CD8-positive, alpha-beta memory T cell (primary cell): ENCODE measurements around the gene MINPP1. TPM values are rescaled to one million over a fixed set of nuclear protein-coding genes. Genes with fewer than 3 reads are reported as not detected.
A peak's percentile ranks its signal among the peaks of the same experiment; 100 is the strongest.

Experiments
- CTCF ChIA-PET: fragments of 350-600 bp; sonication (Branson Sonifier 250); formaldehyde crosslinking; loops from one replicate; lab custom pipeline; 2021; ENCODE audit warnings: antibody characterized with exemption; lab: Charles Lee
- POLR2A ChIA-PET: fragments of 350-600 bp; sonication (Branson Sonifier 250); formaldehyde crosslinking; loops from one replicate; lab custom pipeline; 2021; ENCODE audit warnings: antibody characterized with exemption; lab: Charles Lee
- DNase-seq, 5 donors: peaks; one replicate each; pipeline versions ENCODE4 v3.0.0 to v3.0.0-alpha.2; 2020 to 2022; ENCODE audit warnings: mixed read lengths in 1 of 5
- H3K27ac ChIP-seq: one replicate; pipeline ENCODE4 v1.7.0; 2013; ENCODE audit warnings: low read depth, mild to moderate bottlenecking, low read length, moderate library complexity
- H3K27me3 ChIP-seq: 2 replicates; pipeline ENCODE4 v1.7.0; 2013; ENCODE audit warnings: low read length, mild to moderate bottlenecking; ENCODE audit not compliant: insufficient read depth, poor library complexity, severe bottlenecking
- H3K36me3 ChIP-seq: 2 replicates; pipeline ENCODE4 v1.7.0; 2013; ENCODE audit warnings: mild to moderate bottlenecking, low read length, moderate library complexity; ENCODE audit not compliant: insufficient read depth
- H3K4me1 ChIP-seq: 2 replicates; pipeline ENCODE4 v1.7.0; 2013; ENCODE audit warnings: mild to moderate bottlenecking, low read length, moderate library complexity; ENCODE audit not compliant: insufficient read depth
- H3K4me3 ChIP-seq: 2 replicates; pipeline ENCODE4 v1.7.0; 2013; ENCODE audit warnings: mild to moderate bottlenecking, low read length
- H3K9me3 ChIP-seq: 2 replicates; pipeline ENCODE4 v1.7.0; 2013; ENCODE audit warnings: mild to moderate bottlenecking, low read length
- H3K27ac Mint-ChIP-seq, 8 donors: one replicate each; pipeline ENCODE4 v1.8.0; 2020 to 2021; ENCODE audit warnings: mixed read lengths in 8 of 8, mild to moderate bottlenecking in 6 of 8, inconsistent platforms in 3 of 8, moderate library complexity in 3 of 8
- H3K27me3 Mint-ChIP-seq, 2 donors: one replicate each; pipeline ENCODE4 v1.8.0; 2020 to 2021; ENCODE audit warnings: mixed read lengths in 2 of 2, mild to moderate bottlenecking in 1 of 2, moderate library complexity in 1 of 2
- H3K36me3 Mint-ChIP-seq, 3 donors: one replicate each; pipeline ENCODE4 v1.8.0; 2020 to 2021; ENCODE audit warnings: mixed read lengths in 3 of 3, inconsistent platforms in 1 of 3, mild to moderate bottlenecking in 1 of 3
- H3K4me1 Mint-ChIP-seq, 3 donors: one replicate each; pipeline ENCODE4 v1.8.0; 2020 to 2021; ENCODE audit warnings: mixed read lengths in 3 of 3, inconsistent platforms in 1 of 3, mild to moderate bottlenecking in 1 of 3
- H3K4me3 Mint-ChIP-seq, 7 donors: one replicate each; pipeline ENCODE4 v1.8.0; 2020 to 2021; ENCODE audit warnings: mixed read lengths in 7 of 7, mild to moderate bottlenecking in 6 of 7, moderate library complexity in 4 of 7, inconsistent platforms in 2 of 7
- H3K9me3 Mint-ChIP-seq, 5 donors: one replicate each; pipeline ENCODE4 v1.8.0; 2020 to 2022; ENCODE audit warnings: mixed read lengths in 5 of 5, mild to moderate bottlenecking in 3 of 5, moderate library complexity in 2 of 5, inconsistent platforms in 1 of 5
- polyA plus RNA-seq: library from polyadenylated mRNA; unstranded; fragments of 300-500 nt; fragmentation: Illumina TruSeq; gene quantifications from one replicate; pipeline ENCODE4 v1.2.3, GENCODE V29; 2021
- total RNA-seq, 2 experiments: library from RNA; stranded (reverse); gene quantifications; one replicate each; pipeline ENCODE4 v1.2.3, GENCODE V29; 2021

MINPP1 gene
- total and polyA plus RNA-seq, 3 experiments from 2014 or later = 8.7 to 17.0 (median 16.2) TPM

DNA sequence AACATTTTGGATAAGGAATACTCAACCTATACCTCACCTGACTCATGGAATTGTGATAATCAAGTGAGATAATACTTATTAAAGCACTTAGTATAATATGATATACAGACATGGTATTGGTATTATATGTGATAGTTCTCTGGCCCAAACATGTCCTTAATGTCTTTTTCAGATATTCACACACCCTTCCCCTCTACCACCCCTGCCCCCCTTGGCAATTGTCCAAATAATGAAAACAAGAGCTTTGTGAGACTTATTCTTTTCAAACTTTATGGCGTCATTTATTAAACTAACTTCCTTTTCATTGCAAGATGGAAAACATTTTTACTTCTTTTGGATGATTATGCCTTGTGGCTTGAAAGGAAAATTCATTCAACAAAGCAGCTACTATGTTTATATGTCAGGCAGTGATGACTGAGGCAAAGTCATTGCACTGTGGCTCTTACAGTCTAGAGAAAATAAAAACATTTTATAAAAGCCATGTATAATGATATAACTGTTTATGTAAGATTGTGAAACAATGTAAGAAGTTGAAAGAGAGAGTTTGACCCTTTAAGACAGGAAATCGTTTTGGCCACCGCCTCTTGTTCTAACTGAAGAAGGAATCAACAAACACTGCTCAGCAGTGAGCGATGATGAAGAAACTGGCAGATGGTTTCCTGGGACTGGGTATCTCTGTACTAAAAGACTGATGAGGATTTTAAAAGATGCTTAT lies 27.4 kb downstream of the MINPP1 start:
- H3K27me3 Mint-ChIP-seq = no peaks in the 10 kb centered on the region
- CTCF ChIA-PET = no interaction called here

DNA sequence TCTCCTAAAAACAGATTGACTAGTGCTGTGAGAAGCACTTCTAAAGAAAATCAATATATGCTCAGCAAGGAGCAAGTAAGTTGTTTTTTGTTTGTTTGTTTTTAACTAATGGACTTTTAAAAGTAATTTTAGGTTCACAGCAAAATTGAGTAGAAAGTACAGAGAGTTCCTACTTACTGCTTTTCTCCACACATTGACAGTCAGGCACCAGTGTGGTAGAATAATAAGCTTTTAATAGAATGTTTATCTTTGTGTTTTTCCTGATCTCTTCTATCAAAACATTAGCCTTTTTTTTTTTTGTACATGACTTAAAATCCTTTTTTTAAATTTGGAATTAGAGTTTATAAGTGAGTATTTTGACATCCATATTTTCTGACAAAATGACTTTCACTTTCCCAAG lies 28.0 kb downstream of the MINPP1 start:
- Histone ChIP-seq H3K9me3 (no peaks in the 10 kb centered on the region), H3K27me3 (no peaks in the 10 kb centered on the region), H3K4me3 (no peak overlapping the region), H3K36me3 (no peaks in the 10 kb centered on the region), H3K27ac (no peak overlapping the region), H3K4me1 (no peaks in the 10 kb centered on the region)
- peaks cover 12 to 24% (median 15%) of the 10 kb centered on the region in 3 donors for H3K4me1 Mint-ChIP-seq
- H3K36me3 Mint-ChIP-seq = peaks cover 20 to 51% (median 22%) of the 10 kb centered on the region in 3 donors
- CTCF ChIA-PET = interaction anchor here (1.1 kb wide), 1 partner anchor 20 kb away, joined by 3 read pairs; no protein-coding TSS in a partner anchor
- no peak overlapping the region for H3K4me3 Mint-ChIP-seq
- POLR2A ChIA-PET = no interaction called here
- H3K9me3 Mint-ChIP-seq = no peaks in the 10 kb centered on the region
- H3K27me3 Mint-ChIP-seq = no peaks in the 10 kb centered on the region
- peak overlapping the region in 1 of 8 donors; percentile 4 for H3K27ac Mint-ChIP-seq
- no peak for DNase-seq

More for the DNA sequence above, 27.4 kb downstream of the MINPP1 start:
- H3K27me3 ChIP-seq = no peaks in the 10 kb centered on the region
- Mint-ChIP-seq H3K9me3 (peaks cover 0 to 1% (median under 1%) of the 10 kb centered on the region in 5 donors), H3K4me3 (no peak overlapping the region), H3K36me3 (peaks cover 23 to 56% (median 23%) of the 10 kb centered on the region in 3 donors), H3K27ac (peak overlapping the region in 1 of 8 donors; percentile 46), H3K4me1 (peaks cover 10 to 24% (median 13%) of the 10 kb centered on the region in 3 donors)
- H3K9me3 ChIP-seq = no peaks in the 10 kb centered on the region
- no peaks in the 10 kb centered on the region for H3K4me1 ChIP-seq
- POLR2A ChIA-PET = no interaction called here
- no peak for DNase-seq
- H3K4me3 ChIP-seq = no peak overlapping the region
- H3K27ac ChIP-seq = no peak overlapping the region
- no peaks in the 10 kb centered on the region for H3K36me3 ChIP-seq

GRCh38 chr10:87534173-87534858 lies 29.6 kb downstream of the MINPP1 start:
- Histone ChIP-seq H3K9me3 (no peaks in the 10 kb centered on the region), H3K27ac (no peak overlapping the region), H3K27me3 (no peaks in the 10 kb centered on the region), H3K4me3 (no peak overlapping the region), H3K36me3 (no peaks in the 10 kb centered on the region), H3K4me1 (no peaks in the 10 kb centered on the region)
- Mint-ChIP-seq H3K9me3 (no peaks in the 10 kb centered on the region), H3K4me1 (peaks cover 9 to 20% (median 15%) of the 10 kb centered on the region in 3 donors), H3K27ac (no peak overlapping the region), H3K36me3 (peaks cover 14 to 50% (median 18%) of the 10 kb centered on the region in 3 donors), H3K4me3 (no peak overlapping the region), H3K27me3 (no peaks in the 10 kb centered on the region)
- POLR2A ChIA-PET = no interaction called here
- DNase-seq = no peak
- CTCF ChIA-PET = no interaction called here

GRCh38 chr10:87538092-87539015 lies 33.7 kb downstream of the MINPP1 start:
- H3K27ac Mint-ChIP-seq = peak overlapping the region in 2 of 8 donors; percentile 38 to 45
- CTCF ChIA-PET = no interaction called here

DNA sequence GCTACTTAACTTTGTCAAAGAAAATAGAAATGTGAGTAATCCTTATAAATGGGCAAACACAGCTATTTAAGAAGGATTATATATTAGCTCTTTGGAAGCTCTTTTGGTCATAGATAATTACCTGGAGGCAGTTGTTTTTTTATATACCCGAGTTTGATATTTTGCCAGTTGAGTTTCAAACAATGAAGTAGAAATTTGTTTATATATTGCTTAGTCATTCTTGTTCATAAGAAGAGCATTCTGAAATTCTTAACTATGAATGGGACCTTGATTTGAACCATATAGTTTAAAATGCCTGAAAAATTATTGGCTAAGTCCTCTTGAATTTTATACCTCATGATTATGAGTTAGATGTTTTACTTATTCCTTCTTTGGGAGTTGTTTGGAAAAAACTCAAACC lies 36.4 kb downstream of the MINPP1 start:
- DNase-seq = no peak
- CTCF ChIA-PET = no interaction called here
- Histone ChIP-seq H3K36me3 (no peaks in the 10 kb centered on the region), H3K27me3 (no peaks in the 10 kb centered on the region), H3K4me1 (peaks cover 4% of the 10 kb centered on the region), H3K9me3 (no peaks in the 10 kb centered on the region), H3K4me3 (no peak overlapping the region), H3K27ac (no peak overlapping the region)
- Mint-ChIP-seq H3K4me3 (no peak overlapping the region), H3K36me3 (peaks cover 41 to 63% (median 46%) of the 10 kb centered on the region in 3 donors), H3K4me1 (peaks cover 14 to 29% (median 20%) of the 10 kb centered on the region in 3 donors), H3K27ac (no peak overlapping the region), H3K9me3 (peaks cover 11 to 19% (median 15%) of the 10 kb centered on the region in 5 donors), H3K27me3 (no peaks in the 10 kb centered on the region)
- POLR2A ChIA-PET = no interaction called here

More at GRCh38 chr10:87538092-87539015, 33.7 kb downstream of the MINPP1 start:
- Mint-ChIP-seq H3K36me3 (peaks cover 42 to 63% (median 43%) of the 10 kb centered on the region in 3 donors), H3K4me1 (peaks cover 6 to 19% (median 17%) of the 10 kb centered on the region in 3 donors), H3K4me3 (no peak overlapping the region), H3K9me3 (peaks cover 7 to 18% (median 14%) of the 10 kb centered on the region in 5 donors), H3K27me3 (no peaks in the 10 kb centered on the region)
- H3K9me3 ChIP-seq = no peaks in the 10 kb centered on the region
- no peaks in the 10 kb centered on the region for H3K27me3 ChIP-seq
- H3K36me3 ChIP-seq = no peaks in the 10 kb centered on the region
- no peak overlapping the region for H3K27ac ChIP-seq
- DNase-seq = no peak
- POLR2A ChIA-PET = no interaction called here
- no peak overlapping the region for H3K4me3 ChIP-seq
- no peaks in the 10 kb centered on the region for H3K4me1 ChIP-seq

GRCh38 chr10:87544721-87545120 lies 40.0 kb downstream of the MINPP1 start:
- no peak overlapping the region for H3K4me3 ChIP-seq
- H3K36me3 ChIP-seq = no peaks in the 10 kb centered on the region
- no peak overlapping the region for H3K4me3 Mint-ChIP-seq
- POLR2A ChIA-PET = no interaction called here
- CTCF ChIA-PET = no interaction called here
- no peak for DNase-seq
- H3K9me3 ChIP-seq = no peaks in the 10 kb centered on the region
- H3K4me1 ChIP-seq = peaks cover 8% of the 10 kb centered on the region
- H3K36me3 Mint-ChIP-seq = peaks cover 34 to 51% (median 43%) of the 10 kb centered on the region in 3 donors
- no peaks in the 10 kb centered on the region for H3K27me3 ChIP-seq
- no peak overlapping the region for H3K27ac ChIP-seq
- peaks cover 14 to 19% (median 17%) of the 10 kb centered on the region in 3 donors for H3K4me1 Mint-ChIP-seq
- H3K27ac Mint-ChIP-seq = no peak overlapping the region
- peaks cover 11 to 19% (median 15%) of the 10 kb centered on the region in 5 donors for H3K9me3 Mint-ChIP-seq
- H3K27me3 Mint-ChIP-seq = no peaks in the 10 kb centered on the region

GRCh38 chr10:87545783-87546182 lies 41.1 kb downstream of the MINPP1 start:
- Histone ChIP-seq H3K36me3 (no peaks in the 10 kb centered on the region), H3K9me3 (no peaks in the 10 kb centered on the region), H3K27me3 (no peaks in the 10 kb centered on the region), H3K27ac (no peak overlapping the region), H3K4me3 (no peak overlapping the region), H3K4me1 (peaks cover 8% of the 10 kb centered on the region)
- Mint-ChIP-seq H3K4me3 (peak overlapping the region in 2 of 7 donors; percentile 39 to 72), H3K36me3 (peaks cover 25 to 45% (median 33%) of the 10 kb centered on the region in 3 donors), H3K27ac (peak overlapping the region in 1 of 8 donors; percentile 47), H3K27me3 (no peaks in the 10 kb centered on the region), H3K4me1 (peaks cover 16 to 21% (median 19%) of the 10 kb centered on the region in 3 donors), H3K9me3 (peaks cover 11 to 19% (median 15%) of the 10 kb centered on the region in 5 donors)
- CTCF ChIA-PET = no interaction called here
- POLR2A ChIA-PET = no interaction called here
- DNase-seq = no peak
